GM23338 (cell line): ENCODE data around the gene CHAT. TPM values are rescaled to one million over a fixed set of nuclear protein-coding genes. Genes with fewer than 3 reads are reported as not detected.

ENCODE experiments used
- ATAC-seq: fragments of 200-7000 bp; cut with Tn5 transposase; 3 replicates; pipeline ENCODE4 v1.9.1; 2020
- DNase-seq: peaks from one replicate; pipeline ENCODE4 v3.0.0-alpha.2; 2015; ENCODE audit warnings: low spot score
- H2AFZ ChIP-seq: fragments of 200-600 bp; sonication (generic); 2 replicates; pipeline ENCODE4 v1.8.0; 2016; ENCODE audit warnings: antibody characterized with exemption, mild to moderate bottlenecking, moderate library complexity
- H3F3A ChIP-seq: fragments of 200-600 bp; sonication (generic); replicated peaks from 2 replicates; pipeline ENCODE4 v1.8.0; 2017; ENCODE audit warnings: antibody characterized with exemption, mixed run types, low read depth
- H3K27ac ChIP-seq: fragments of 200-600 bp; sonication (generic); 2 replicates; pipeline ENCODE4 v1.6.1; 2016; ENCODE audit warnings: low read depth
- H3K27me3 ChIP-seq: fragments of 200-600 bp; sonication (generic); 2 replicates; pipeline ENCODE4 v1.8.0; 2016; ENCODE audit warnings: mild to moderate bottlenecking, mixed run types, moderate library complexity; ENCODE audit not compliant: insufficient read depth
- H3K36me3 ChIP-seq: fragments of 200-600 bp; sonication (generic); 2 replicates; pipeline ENCODE4 v1.8.0; 2016; ENCODE audit warnings: mild to moderate bottlenecking; ENCODE audit not compliant: insufficient read depth
- H3K4me1 ChIP-seq: fragments of 200-600 bp; sonication (generic); 2 replicates; pipeline ENCODE4 v1.8.0; 2016; ENCODE audit warnings: mild to moderate bottlenecking, moderate library complexity; ENCODE audit not compliant: insufficient read depth
- H3K4me2 ChIP-seq: fragments of 200-600 bp; sonication (generic); 2 replicates; pipeline ENCODE4 v1.7.1; 2017; ENCODE audit warnings: mixed run types
- H3K4me3 ChIP-seq: fragments of 200-600 bp; sonication (generic); 2 replicates; pipeline ENCODE4 v1.6.1; 2016; ENCODE audit warnings: mixed run types
- H3K79me2 ChIP-seq: fragments of 200-600 bp; sonication (generic); replicated peaks from 2 replicates; pipeline ENCODE4 v1.8.0; 2017; ENCODE audit warnings: mild to moderate bottlenecking; ENCODE audit not compliant: insufficient read depth
- H3K9me2 ChIP-seq: fragments of 200-600 bp; sonication (generic); 2 replicates; pipeline ENCODE4 v1.8.0; 2017; ENCODE audit not compliant: insufficient read depth
- H4K20me1 ChIP-seq: fragments of 200-600 bp; sonication (generic); replicated peaks from 2 replicates; pipeline ENCODE4 v1.8.0; 2017; ENCODE audit warnings: mild to moderate bottlenecking; ENCODE audit not compliant: insufficient read depth
- H3K27ac Mint-ChIP-seq: 2 replicates; pipeline ENCODE4 v1.8.0; 2020; ENCODE audit warnings: inconsistent platforms, mild to moderate bottlenecking, moderate library complexity, mixed read lengths
- H3K27me3 Mint-ChIP-seq: 3 replicates; pipeline ENCODE4 v1.8.0; 2022; ENCODE audit warnings: low read depth, mild to moderate bottlenecking, moderate library complexity, mixed read lengths, inconsistent platforms; ENCODE audit not compliant: insufficient read depth, poor library complexity
- H3K36me3 Mint-ChIP-seq: 3 replicates; pipeline ENCODE4 v1.8.0; 2021; ENCODE audit warnings: low read depth, mild to moderate bottlenecking, inconsistent platforms, moderate library complexity, mixed read lengths
- H3K4me1 Mint-ChIP-seq: 3 replicates; pipeline ENCODE4 v1.8.0; 2020; ENCODE audit warnings: mild to moderate bottlenecking, inconsistent platforms, mixed read lengths
- H3K4me3 Mint-ChIP-seq: 3 replicates; pipeline ENCODE4 v1.8.0; 2021; ENCODE audit warnings: moderate library complexity, mild to moderate bottlenecking, inconsistent platforms, mixed read lengths
- H3K9me3 Mint-ChIP-seq: 3 replicates; pipeline ENCODE4 v1.8.0; 2020; ENCODE audit warnings: moderate library complexity, mild to moderate bottlenecking, inconsistent platforms, mixed read lengths
- CREB1 ChIP-seq: fragments of 250-450 bp; sonication (Bioruptor Pico); IDR thresholded peaks from 2 replicates; pipeline ENCODE4 v1.5.0; 2020; ENCODE audit warnings: low read depth, mild to moderate bottlenecking, moderate library complexity
- EZH2 ChIP-seq: fragments of 200-600 bp; sonication (generic); IDR thresholded peaks from one replicate; pipeline ENCODE4 v1.8.0; 2017; ENCODE audit warnings: antibody characterized with exemption, mild to moderate bottlenecking, low read depth; ENCODE audit not compliant: unreplicated experiment
- EZH2phosphoT487 ChIP-seq: fragments of 200-600 bp; sonication (generic); IDR thresholded peaks from one replicate; pipeline ENCODE4 v1.8.1; 2018; ENCODE audit warnings: antibody characterized with exemption; ENCODE audit not compliant: unreplicated experiment
- JUNB ChIP-seq: IDR thresholded peaks from one replicate; pipeline ENCODE4 v1.6.1; 2016; ENCODE audit warnings: antibody characterized with exemption; ENCODE audit not compliant: unreplicated experiment
- NANOG ChIP-seq: IDR thresholded peaks from 2 replicates; pipeline ENCODE4 v1.6.1; 2016; ENCODE audit warnings: antibody characterized with exemption, borderline replicate concordance
- POLR2AphosphoS5 ChIP-seq: IDR thresholded peaks from 2 replicates; pipeline ENCODE4 v1.6.1; 2016; ENCODE audit warnings: antibody characterized with exemption, low read depth
- STAT1 ChIP-seq: IDR thresholded peaks from one replicate; pipeline ENCODE4 v1.6.1; 2016; ENCODE audit warnings: antibody characterized with exemption; ENCODE audit not compliant: unreplicated experiment
- ZNF114 ChIP-seq: fragments of 250-450 bp; sonication (Bioruptor Pico); IDR thresholded peaks from 2 replicates; pipeline ENCODE4 v1.5.0; 2020; ENCODE audit warnings: mild to moderate bottlenecking, moderate library complexity
- ZNF331 ChIP-seq: fragments of 250-450 bp; sonication (Bioruptor Pico); IDR thresholded peaks from 2 replicates; pipeline ENCODE4 v1.5.0; 2020; ENCODE audit warnings: low read depth, mild to moderate bottlenecking, moderate library complexity
- polyA plus RNA-seq: library from polyadenylated mRNA; unstranded; fragments of >200 nt; fragmentation: Nextera tagmentation; extraction: Ambion mirVana; gene quantifications from 2 replicates; pipeline ENCODE4 v1.2.1, GENCODE V29; 2016
- total RNA-seq: library from RNA; depleted of rRNA; stranded (reverse); fragments of >200 nt; shearing (Covaris generic); gene quantifications from 2 replicates; pipeline ENCODE4 v1.2.3, GENCODE V29; 2014
- TF ChIP-seq, protein P1 (sequence below): IDR thresholded peaks from 2 replicates; pipeline ENCODE4 v1.6.1; 2016; ENCODE audit warnings: antibody characterized with exemption
- TF ChIP-seq, protein P2 (sequence below): IDR thresholded peaks from one replicate; pipeline ENCODE4 v1.6.1; 2018; ENCODE audit warnings: antibody characterized with exemption; ENCODE audit not compliant: unreplicated experiment
- TF ChIP-seq, protein P3 (sequence below): fragments of 250-450 bp; sonication (Bioruptor Pico); IDR thresholded peaks from 2 replicates; pipeline ENCODE4 v1.5.0; 2020; ENCODE audit warnings: mild to moderate bottlenecking, moderate library complexity
- TF ChIP-seq, protein P4 (sequence below), 2 experiments: fragments of 200-600 bp in 1 of 2; sonication (generic) in 1 of 2; conservative IDR thresholded peaks; 2 replicates each; pipeline versions ENCODE4 v1.5.1 to v1.6.1; 2016 to 2017; ENCODE audit warnings: antibody characterized with exemption in 2 of 2, low read depth in 2 of 2, mild to moderate bottlenecking in 2 of 2, moderate library complexity in 1 of 2

The CHAT gene
- total and polyA plus RNA-seq, 2 experiments from 2014 or later = not detected

DNA sequence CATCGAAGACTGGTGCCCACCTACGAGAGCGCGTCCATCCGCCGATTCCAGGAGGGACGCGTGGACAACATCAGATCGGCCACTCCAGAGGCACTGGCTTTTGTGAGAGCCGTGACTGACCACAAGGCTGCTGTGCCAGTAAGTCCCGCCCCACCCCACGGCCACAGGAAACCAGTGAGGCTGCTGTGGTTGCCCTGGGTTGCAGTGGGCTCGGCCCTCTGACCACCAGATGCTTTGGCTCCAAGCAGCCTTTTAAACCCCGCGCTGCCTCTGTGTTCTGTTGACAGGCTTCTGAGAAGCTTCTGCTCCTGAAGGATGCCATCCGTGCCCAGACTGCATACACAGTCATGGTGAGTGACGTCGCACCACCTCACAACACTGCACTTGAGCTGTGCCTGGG, 41.3 kb downstream of the CHAT start:
- Histone ChIP-seq H3K9me2 (no peaks in the 10 kb centered on the region), H4K20me1 (no peaks in the 10 kb centered on the region), H3F3A (no peaks in the 10 kb centered on the region), H3K36me3 (peaks cover 8% of the 10 kb centered on the region; the same call in 1 of the 2 replicates), H3K79me2 (no peaks in the 10 kb centered on the region), H3K27ac (no peak overlapping the region), H3K4me3 (no peak overlapping the region), H3K4me2 (no peak overlapping the region), H3K27me3 (no peaks in the 10 kb centered on the region), H3K4me1 (no peaks in the 10 kb centered on the region), H2AFZ (no peak overlapping the region)
- H3K9me3 Mint-ChIP-seq = peaks cover 14% of the 10 kb centered on the region
- H3K4me1 Mint-ChIP-seq = no peaks in the 10 kb centered on the region; the same call in 2 of the 3 replicates
- TF ChIP-seq STAT1 (no peak), ZNF331 (CRISPR knock-in tag) (no peak), NANOG (no peak), POLR2AphosphoS5 (no peak), EZH2phosphoT487 (no peak), ZNF114 (CRISPR knock-in tag) (no peak), JUNB (no peak), CREB1 (no peak), EZH2 (no peak)
- TF ChIP-seq, protein P1, sequence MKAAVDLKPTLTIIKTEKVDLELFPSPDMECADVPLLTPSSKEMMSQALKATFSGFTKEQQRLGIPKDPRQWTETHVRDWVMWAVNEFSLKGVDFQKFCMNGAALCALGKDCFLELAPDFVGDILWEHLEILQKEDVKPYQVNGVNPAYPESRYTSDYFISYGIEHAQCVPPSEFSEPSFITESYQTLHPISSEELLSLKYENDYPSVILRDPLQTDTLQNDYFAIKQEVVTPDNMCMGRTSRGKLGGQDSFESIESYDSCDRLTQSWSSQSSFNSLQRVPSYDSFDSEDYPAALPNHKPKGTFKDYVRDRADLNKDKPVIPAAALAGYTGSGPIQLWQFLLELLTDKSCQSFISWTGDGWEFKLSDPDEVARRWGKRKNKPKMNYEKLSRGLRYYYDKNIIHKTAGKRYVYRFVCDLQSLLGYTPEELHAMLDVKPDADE = no peak
- TF ChIP-seq, protein P2, sequence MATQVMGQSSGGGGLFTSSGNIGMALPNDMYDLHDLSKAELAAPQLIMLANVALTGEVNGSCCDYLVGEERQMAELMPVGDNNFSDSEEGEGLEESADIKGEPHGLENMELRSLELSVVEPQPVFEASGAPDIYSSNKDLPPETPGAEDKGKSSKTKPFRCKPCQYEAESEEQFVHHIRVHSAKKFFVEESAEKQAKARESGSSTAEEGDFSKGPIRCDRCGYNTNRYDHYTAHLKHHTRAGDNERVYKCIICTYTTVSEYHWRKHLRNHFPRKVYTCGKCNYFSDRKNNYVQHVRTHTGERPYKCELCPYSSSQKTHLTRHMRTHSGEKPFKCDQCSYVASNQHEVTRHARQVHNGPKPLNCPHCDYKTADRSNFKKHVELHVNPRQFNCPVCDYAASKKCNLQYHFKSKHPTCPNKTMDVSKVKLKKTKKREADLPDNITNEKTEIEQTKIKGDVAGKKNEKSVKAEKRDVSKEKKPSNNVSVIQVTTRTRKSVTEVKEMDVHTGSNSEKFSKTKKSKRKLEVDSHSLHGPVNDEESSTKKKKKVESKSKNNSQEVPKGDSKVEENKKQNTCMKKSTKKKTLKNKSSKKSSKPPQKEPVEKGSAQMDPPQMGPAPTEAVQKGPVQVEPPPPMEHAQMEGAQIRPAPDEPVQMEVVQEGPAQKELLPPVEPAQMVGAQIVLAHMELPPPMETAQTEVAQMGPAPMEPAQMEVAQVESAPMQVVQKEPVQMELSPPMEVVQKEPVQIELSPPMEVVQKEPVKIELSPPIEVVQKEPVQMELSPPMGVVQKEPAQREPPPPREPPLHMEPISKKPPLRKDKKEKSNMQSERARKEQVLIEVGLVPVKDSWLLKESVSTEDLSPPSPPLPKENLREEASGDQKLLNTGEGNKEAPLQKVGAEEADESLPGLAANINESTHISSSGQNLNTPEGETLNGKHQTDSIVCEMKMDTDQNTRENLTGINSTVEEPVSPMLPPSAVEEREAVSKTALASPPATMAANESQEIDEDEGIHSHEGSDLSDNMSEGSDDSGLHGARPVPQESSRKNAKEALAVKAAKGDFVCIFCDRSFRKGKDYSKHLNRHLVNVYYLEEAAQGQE = no peak
- TF ChIP-seq, protein P3, sequence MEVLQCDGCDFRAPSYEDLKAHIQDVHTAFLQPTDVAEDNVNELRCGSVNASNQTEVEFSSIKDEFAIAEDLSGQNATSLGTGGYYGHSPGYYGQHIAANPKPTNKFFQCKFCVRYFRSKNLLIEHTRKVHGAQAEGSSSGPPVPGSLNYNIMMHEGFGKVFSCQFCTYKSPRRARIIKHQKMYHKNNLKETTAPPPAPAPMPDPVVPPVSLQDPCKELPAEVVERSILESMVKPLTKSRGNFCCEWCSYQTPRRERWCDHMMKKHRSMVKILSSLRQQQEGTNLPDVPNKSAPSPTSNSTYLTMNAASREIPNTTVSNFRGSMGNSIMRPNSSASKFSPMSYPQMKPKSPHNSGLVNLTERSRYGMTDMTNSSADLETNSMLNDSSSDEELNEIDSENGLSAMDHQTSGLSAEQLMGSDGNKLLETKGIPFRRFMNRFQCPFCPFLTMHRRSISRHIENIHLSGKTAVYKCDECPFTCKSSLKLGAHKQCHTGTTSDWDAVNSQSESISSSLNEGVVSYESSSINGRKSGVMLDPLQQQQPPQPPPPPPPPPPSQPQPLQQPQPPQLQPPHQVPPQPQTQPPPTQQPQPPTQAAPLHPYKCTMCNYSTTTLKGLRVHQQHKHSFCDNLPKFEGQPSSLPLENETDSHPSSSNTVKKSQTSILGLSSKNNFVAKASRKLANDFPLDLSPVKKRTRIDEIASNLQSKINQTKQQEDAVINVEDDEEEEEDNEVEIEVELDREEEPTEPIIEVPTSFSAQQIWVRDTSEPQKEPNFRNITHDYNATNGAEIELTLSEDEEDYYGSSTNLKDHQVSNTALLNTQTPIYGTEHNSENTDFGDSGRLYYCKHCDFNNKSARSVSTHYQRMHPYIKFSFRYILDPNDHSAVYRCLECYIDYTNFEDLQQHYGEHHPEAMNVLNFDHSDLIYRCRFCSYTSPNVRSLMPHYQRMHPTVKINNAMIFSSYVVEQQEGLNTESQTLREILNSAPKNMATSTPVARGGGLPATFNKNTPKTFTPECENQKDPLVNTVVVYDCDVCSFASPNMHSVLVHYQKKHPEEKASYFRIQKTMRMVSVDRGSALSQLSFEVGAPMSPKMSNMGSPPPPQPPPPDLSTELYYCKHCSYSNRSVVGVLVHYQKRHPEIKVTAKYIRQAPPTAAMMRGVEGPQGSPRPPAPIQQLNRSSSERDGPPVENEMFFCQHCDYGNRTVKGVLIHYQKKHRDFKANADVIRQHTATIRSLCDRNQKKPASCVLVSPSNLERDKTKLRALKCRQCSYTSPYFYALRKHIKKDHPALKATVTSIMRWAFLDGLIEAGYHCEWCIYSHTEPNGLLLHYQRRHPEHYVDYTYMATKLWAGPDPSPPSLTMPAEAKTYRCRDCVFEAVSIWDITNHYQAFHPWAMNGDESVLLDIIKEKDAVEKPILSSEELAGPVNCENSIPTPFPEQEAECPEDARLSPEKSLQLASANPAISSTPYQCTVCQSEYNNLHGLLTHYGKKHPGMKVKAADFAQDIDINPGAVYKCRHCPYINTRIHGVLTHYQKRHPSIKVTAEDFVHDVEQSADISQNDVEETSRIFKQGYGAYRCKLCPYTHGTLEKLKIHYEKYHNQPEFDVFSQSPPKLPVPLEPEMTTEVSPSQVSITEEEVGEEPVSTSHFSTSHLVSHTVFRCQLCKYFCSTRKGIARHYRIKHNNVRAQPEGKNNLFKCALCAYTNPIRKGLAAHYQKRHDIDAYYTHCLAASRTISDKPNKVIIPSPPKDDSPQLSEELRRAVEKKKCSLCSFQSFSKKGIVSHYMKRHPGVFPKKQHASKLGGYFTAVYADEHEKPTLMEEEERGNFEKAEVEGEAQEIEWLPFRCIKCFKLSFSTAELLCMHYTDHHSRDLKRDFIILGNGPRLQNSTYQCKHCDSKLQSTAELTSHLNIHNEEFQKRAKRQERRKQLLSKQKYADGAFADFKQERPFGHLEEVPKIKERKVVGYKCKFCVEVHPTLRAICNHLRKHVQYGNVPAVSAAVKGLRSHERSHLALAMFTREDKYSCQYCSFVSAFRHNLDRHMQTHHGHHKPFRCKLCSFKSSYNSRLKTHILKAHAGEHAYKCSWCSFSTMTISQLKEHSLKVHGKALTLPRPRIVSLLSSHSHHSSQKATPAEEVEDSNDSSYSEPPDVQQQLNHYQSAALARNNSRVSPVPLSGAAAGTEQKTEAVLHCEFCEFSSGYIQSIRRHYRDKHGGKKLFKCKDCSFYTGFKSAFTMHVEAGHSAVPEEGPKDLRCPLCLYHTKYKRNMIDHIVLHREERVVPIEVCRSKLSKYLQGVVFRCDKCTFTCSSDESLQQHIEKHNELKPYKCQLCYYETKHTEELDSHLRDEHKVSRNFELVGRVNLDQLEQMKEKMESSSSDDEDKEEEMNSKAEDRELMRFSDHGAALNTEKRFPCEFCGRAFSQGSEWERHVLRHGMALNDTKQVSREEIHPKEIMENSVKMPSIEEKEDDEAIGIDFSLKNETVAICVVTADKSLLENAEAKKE (CRISPR knock-in tag) = no peak
- TF ChIP-seq, protein P4, sequence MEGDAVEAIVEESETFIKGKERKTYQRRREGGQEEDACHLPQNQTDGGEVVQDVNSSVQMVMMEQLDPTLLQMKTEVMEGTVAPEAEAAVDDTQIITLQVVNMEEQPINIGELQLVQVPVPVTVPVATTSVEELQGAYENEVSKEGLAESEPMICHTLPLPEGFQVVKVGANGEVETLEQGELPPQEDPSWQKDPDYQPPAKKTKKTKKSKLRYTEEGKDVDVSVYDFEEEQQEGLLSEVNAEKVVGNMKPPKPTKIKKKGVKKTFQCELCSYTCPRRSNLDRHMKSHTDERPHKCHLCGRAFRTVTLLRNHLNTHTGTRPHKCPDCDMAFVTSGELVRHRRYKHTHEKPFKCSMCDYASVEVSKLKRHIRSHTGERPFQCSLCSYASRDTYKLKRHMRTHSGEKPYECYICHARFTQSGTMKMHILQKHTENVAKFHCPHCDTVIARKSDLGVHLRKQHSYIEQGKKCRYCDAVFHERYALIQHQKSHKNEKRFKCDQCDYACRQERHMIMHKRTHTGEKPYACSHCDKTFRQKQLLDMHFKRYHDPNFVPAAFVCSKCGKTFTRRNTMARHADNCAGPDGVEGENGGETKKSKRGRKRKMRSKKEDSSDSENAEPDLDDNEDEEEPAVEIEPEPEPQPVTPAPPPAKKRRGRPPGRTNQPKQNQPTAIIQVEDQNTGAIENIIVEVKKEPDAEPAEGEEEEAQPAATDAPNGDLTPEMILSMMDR (conservative IDR thresholded peaks at IDR 0.05; ENCODE audit: low read depth in 2 of 2) = no peak
- ATAC-seq (no peak), DNase-seq (no peak)
- peaks cover 6% of the 10 kb centered on the region for H3K27me3 Mint-ChIP-seq
- H3K4me3 Mint-ChIP-seq = no peak overlapping the region
- H3K36me3 Mint-ChIP-seq = peaks cover 8% of the 10 kb centered on the region; the same call in 1 of the 3 replicates
- H3K27ac Mint-ChIP-seq = no peak overlapping the region
